Thoracic aorta (tissue), 2 donors: Measurements from ENCODE around the gene CAMK2D. TPM values are rescaled to one million over a fixed set of nuclear protein-coding genes. Genes with fewer than 3 reads are reported as not detected.
A peak's percentile ranks its signal among the peaks of the same experiment; 100 is the strongest.

Experiments used
- ATAC-seq: fragments of 150-250 bp; one replicate; pipeline ENCODE4 v1.8.0; 2017; ENCODE audit warnings: low read depth; ENCODE audit not compliant: insufficient number of reproducible peaks, low FRiP score
- DNase-seq: peaks from one replicate; pipeline ENCODE4 v3.0.0-alpha.2; 2020; ENCODE audit warnings: low spot score
- H3K27ac ChIP-seq, 2 donors: fragments of 200-600 bp; sonication (generic); 1 replicate in 1 of 2; 2 replicates in 1 of 2; pipeline ENCODE4 v1.5.1; 2016; ENCODE audit warnings: mild to moderate bottlenecking in 2 of 2, moderate library complexity in 2 of 2
- H3K27me3 ChIP-seq: fragments of 200-600 bp; sonication (generic); replicated peaks from 2 replicates; pipeline ENCODE4 v1.6.0; 2016; ENCODE audit warnings: mild to moderate bottlenecking; ENCODE audit not compliant: insufficient read depth
- H3K36me3 ChIP-seq: fragments of 200-600 bp; sonication (generic); one replicate; pipeline ENCODE4 v1.5.1; 2016
- H3K4me1 ChIP-seq, 2 donors: fragments of 200-600 bp; sonication (generic); 1 replicate in 1 of 2; 2 replicates in 1 of 2; pipeline versions ENCODE4 v1.5.1 to v1.6.0; 2016; ENCODE audit warnings: low read depth in 2 of 2, mild to moderate bottlenecking in 1 of 2; ENCODE audit not compliant: control insufficient read depth in 1 of 2
- H3K4me3 ChIP-seq: fragments of 200-600 bp; sonication (generic); 2 replicates; pipeline ENCODE4 v1.5.1; 2016; ENCODE audit warnings: mild to moderate bottlenecking
- H3K9me3 ChIP-seq: fragments of 200-600 bp; sonication (generic); 2 replicates; pipeline ENCODE4 v1.5.1; 2016
- CTCF ChIP-seq: fragments of 200-600 bp; sonication (generic); IDR thresholded peaks from one replicate; pipeline ENCODE4 v1.5.1; 2019; ENCODE audit warnings: antibody characterized with exemption
- total RNA-seq, 2 donors: library from RNA; depleted of rRNA; stranded (reverse); fragments of >200 nt; gene quantifications; one replicate each; pipeline versions ENCODE4 v1.1.0 to v1.2.3, GENCODE V29; 2016

The CAMK2D gene
- total RNA-seq, 2 donors from 2014 or later, result 50.6 to 70.1 TPM

DNA sequence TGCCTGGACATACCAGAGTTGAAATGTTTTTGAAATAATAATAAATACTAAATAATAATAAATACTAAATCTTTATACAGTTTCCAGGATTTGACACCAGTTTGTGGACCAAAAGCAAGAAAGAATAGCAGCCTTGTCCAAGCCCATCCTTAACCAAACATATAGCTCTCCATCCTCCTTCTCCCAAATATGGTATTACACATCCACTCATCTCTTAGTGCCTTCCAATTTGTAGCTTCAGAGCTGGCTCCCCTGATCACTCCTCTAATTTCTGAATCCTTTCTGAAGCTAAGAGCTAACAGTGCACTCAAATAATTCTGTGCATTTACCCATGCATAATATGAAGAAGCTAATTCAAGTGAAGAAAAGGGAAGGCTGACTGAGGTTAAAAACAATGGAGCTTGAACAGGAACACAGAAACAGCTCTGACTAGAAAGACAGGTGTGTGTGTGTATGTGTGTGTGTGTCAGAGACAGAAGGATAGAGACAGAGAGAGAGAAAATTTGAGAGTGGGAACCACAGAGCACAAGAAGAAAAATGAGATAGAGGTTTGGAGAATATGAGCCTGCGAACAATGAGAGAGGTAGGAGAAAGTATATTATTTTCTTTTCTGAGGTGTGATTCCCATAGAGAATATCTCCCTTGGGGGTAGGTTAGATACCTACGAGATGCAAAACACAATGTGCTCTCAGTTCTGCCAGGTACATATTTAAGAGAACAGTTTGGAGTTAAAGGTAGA is 123.5 kb downstream of the CAMK2D start:
- no peak for ATAC-seq
- Histone ChIP-seq H3K27ac (peak overlapping the region in 1 of 2 donors; percentile 35), H3K36me3 (no peaks in the 10 kb centered on the region), H3K9me3 (no peaks in the 10 kb centered on the region), H3K4me1 (peaks cover 43 to 72% of the 10 kb centered on the region in 2 donors), H3K27me3 (no peaks in the 10 kb centered on the region), H3K4me3 (no peak overlapping the region)
- no peak for TF ChIP-seq CTCF
- no peak for DNase-seq

DNA sequence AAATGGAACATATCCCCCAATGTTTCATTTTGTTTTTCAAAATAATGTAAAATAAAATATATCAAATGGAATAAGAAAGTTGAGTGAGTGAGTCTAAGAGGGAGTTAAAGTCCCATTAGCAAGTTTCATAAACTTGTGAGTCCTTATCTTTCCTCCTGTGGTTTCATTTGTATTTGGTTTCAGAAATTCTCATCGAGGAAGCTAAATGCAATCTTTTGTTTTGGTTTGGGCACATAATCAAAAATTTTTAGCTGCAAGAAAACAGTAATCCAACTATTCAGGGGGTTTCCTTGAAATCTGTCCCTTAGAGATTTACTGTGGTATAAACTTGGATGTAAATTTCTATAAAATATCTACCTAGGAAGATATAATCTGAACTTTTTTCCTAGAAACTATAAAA is 124.2 kb downstream of the CAMK2D start:
- Histone ChIP-seq H3K9me3 (no peaks in the 10 kb centered on the region), H3K27ac (no peak overlapping the region), H3K4me1 (peaks cover 43 to 68% of the 10 kb centered on the region in 2 donors), H3K36me3 (no peaks in the 10 kb centered on the region), H3K27me3 (no peaks in the 10 kb centered on the region), H3K4me3 (no peak overlapping the region)
- no peak for TF ChIP-seq CTCF
- ATAC-seq (no peak), DNase-seq (no peak)

GRCh38 chr4:113636877-113637276 is 124.7 kb downstream of the CAMK2D start:
- peak overlapping the region in 1 of 2 donors; percentile 54 for H3K27ac ChIP-seq
- H3K27me3 ChIP-seq, result no peaks in the 10 kb centered on the region
- peaks cover 43 to 65% of the 10 kb centered on the region in 2 donors for H3K4me1 ChIP-seq
- no peak for ATAC-seq
- H3K4me3 ChIP-seq, result no peak overlapping the region
- no peaks in the 10 kb centered on the region for H3K9me3 ChIP-seq
- DNase-seq, result no peak
- TF ChIP-seq CTCF, result no peak
- H3K36me3 ChIP-seq, result no peaks in the 10 kb centered on the region

DNA sequence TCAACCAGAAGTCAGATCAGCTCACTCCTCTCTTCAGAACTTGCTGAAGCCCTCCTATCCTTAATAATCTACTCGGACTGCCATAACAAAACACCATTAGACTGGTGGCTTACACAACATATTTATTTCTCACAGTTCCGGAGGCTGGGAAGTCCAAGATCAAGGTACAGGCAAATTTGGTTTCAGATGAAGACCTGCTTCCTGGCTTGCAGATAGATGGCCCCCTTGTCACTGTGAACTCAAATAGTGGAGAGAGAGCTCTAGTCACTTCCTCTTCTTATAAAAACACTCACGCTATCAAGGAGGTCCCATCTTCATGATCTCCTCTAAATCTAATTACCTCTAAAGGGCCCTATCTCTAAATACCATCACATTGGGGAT is 125.1 kb downstream of the CAMK2D start:
- no peaks in the 10 kb centered on the region for H3K27me3 ChIP-seq
- peak overlapping the region; percentile 52 to 54 for H3K27ac ChIP-seq
- DNase-seq, result no peak
- no peak for ATAC-seq
- H3K9me3 ChIP-seq, result no peaks in the 10 kb centered on the region
- no peak overlapping the region for H3K4me3 ChIP-seq
- peaks cover 43 to 65% of the 10 kb centered on the region in 2 donors for H3K4me1 ChIP-seq
- TF ChIP-seq CTCF, result no peak
- H3K36me3 ChIP-seq, result no peaks in the 10 kb centered on the region

DNA sequence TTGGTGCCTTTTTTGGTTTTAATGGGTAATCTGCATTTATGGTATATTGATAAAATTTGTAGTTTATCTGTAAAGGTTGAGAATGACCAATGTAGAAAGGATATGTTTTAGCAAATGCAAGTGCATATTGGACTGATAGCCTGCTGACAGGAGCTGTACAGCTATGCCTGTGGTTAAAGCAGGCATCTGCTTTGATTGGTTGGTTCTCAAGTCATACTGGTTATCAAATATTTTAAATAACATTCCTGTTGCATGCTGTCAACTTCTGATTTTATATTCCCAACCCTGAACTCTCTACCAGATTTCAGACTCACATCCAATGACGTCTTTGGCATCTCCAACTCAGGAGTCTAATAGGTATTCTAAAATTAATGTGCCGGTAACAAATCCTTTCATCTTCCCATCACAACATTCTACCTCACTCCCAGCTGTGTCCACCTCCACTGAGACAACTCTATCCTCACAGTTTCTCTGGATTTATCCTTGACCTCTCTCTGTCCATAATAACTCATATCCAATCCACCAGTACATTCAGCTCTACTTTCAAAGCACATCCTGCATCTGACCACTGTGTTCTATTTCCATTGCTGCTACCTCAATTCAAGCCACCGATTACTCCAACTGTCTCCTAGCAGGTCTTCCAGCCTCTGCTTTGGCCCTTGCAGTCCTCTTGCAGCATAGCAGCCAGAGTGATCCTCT is 125.7 kb downstream of the CAMK2D start:
- no peak for DNase-seq
- TF ChIP-seq CTCF, result no peak
- no peak overlapping the region for H3K4me3 ChIP-seq
- peaks cover 43 to 61% of the 10 kb centered on the region in 2 donors for H3K4me1 ChIP-seq
- no peaks in the 10 kb centered on the region for H3K27me3 ChIP-seq
- H3K9me3 ChIP-seq, result no peaks in the 10 kb centered on the region
- peak; percentile 1 for ATAC-seq
- H3K36me3 ChIP-seq, result no peaks in the 10 kb centered on the region
- peak overlapping the region; percentile 52 to 54 for H3K27ac ChIP-seq
